Measurements from ENCODE around the gene PRKN.

GRCh38 chr6:162358625-162359024 is 368.9 kb downstream of the PRKN start:
- TF ChIP-seq, protein P1, sequence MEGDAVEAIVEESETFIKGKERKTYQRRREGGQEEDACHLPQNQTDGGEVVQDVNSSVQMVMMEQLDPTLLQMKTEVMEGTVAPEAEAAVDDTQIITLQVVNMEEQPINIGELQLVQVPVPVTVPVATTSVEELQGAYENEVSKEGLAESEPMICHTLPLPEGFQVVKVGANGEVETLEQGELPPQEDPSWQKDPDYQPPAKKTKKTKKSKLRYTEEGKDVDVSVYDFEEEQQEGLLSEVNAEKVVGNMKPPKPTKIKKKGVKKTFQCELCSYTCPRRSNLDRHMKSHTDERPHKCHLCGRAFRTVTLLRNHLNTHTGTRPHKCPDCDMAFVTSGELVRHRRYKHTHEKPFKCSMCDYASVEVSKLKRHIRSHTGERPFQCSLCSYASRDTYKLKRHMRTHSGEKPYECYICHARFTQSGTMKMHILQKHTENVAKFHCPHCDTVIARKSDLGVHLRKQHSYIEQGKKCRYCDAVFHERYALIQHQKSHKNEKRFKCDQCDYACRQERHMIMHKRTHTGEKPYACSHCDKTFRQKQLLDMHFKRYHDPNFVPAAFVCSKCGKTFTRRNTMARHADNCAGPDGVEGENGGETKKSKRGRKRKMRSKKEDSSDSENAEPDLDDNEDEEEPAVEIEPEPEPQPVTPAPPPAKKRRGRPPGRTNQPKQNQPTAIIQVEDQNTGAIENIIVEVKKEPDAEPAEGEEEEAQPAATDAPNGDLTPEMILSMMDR (conservative IDR thresholded peaks at IDR 0.05) = no peak
- TF ChIP-seq EZH2 (IDR thresholded peaks at IDR 0.05; ENCODE audit: low read depth) = no peak
